BLaER1 (cell line): ENCODE results near the gene GFOD1.
"Not testable (repeated sequence)": the region's sequence is repeated elsewhere in the genome, so short reads cannot be mapped to it uniquely, and the experiment has no call there.

Source experiments
- H3K27ac ChIP-seq: shearing (Covaris generic); formaldehyde crosslinking; 2 replicates; pipeline ENCODE4 v1.8.1; 2022
- H3K27me3 ChIP-seq: shearing (Covaris generic); formaldehyde crosslinking; 2 replicates; pipeline ENCODE4 v1.8.1; 2022
- H3K36me3 ChIP-seq: shearing (Covaris generic); formaldehyde crosslinking; 2 replicates; pipeline ENCODE4 v1.8.1; 2022
- H3K4me1 ChIP-seq: shearing (Covaris generic); formaldehyde crosslinking; 2 replicates; pipeline ENCODE4 v1.8.1; 2022
- H3K4me2 ChIP-seq: shearing (Covaris generic); formaldehyde crosslinking; 2 replicates; pipeline ENCODE4 v1.8.1; 2022
- H3K4me3 ChIP-seq: shearing (Covaris generic); formaldehyde crosslinking; 2 replicates; pipeline ENCODE4 v1.8.1; 2022
- H3K9ac ChIP-seq: shearing (Covaris generic); formaldehyde crosslinking; 2 replicates; pipeline ENCODE4 v1.8.1; 2022
- H3K9me3 ChIP-seq: shearing (Covaris generic); formaldehyde crosslinking; 2 replicates; pipeline ENCODE4 v1.8.1; 2022
- H4K20me1 ChIP-seq: shearing (Covaris generic); formaldehyde crosslinking; 2 replicates; pipeline ENCODE4 v1.8.1; 2022
- Cebpa-rat ChIP-seq: shearing (Covaris generic); IDR thresholded peaks from 2 replicates; pipeline ENCODE4 v1.8.1; 2022

GFOD1 gene

GRCh38 chr6:13437218-13437996 is 50.0 kb downstream of the GFOD1 start:
- Histone ChIP-seq H3K27me3 (no peaks in the 10 kb centered on the region), H3K27ac (no peak overlapping the region), H3K9ac (no peak overlapping the region), H3K36me3 (peaks cover 8% of the 10 kb centered on the region; the same call in 1 of the 2 replicates), H3K9me3 (peaks cover 12% of the 10 kb centered on the region), H3K4me1 (peaks cover 18% of the 10 kb centered on the region), H3K4me2 (no peak overlapping the region), H4K20me1 (peaks cover 11% of the 10 kb centered on the region; the same call in 1 of the 2 replicates), H3K4me3 (no peak overlapping the region)
- TF ChIP-seq Cebpa-rat, result no peak

- peaks cover 17% of the 10 kb centered on the region; the same call in 1 of the 2 replicates for H4K20me1 ChIP-seq
- H3K4me1 ChIP-seq, result peaks cover 20% of the 10 kb centered on the region
- H3K4me3 ChIP-seq, result no peak overlapping the region
- no peak overlapping the region for H3K9ac ChIP-seq
- H3K27ac ChIP-seq, result no peak overlapping the region
- H3K36me3 ChIP-seq, result peaks cover 8% of the 10 kb centered on the region; the same call in 1 of the 2 replicates
- H3K9me3 ChIP-seq, result peaks cover 12% of the 10 kb centered on the region
- H3K4me2 ChIP-seq, result no peak overlapping the region
- TF ChIP-seq Cebpa-rat, result no peak
- H3K27me3 ChIP-seq, result no peaks in the 10 kb centered on the region
Observed at GRCh38 chr6:13436399-13437217, 50.8 kb downstream of the GFOD1 start.

GRCh38 chr6:13435477-13436246 is 51.7 kb downstream of the GFOD1 start:
- no peak overlapping the region for H3K4me3 ChIP-seq
- H3K9ac ChIP-seq, result no peak overlapping the region
- TF ChIP-seq Cebpa-rat, result no peak
- H3K27me3 ChIP-seq, result no peaks in the 10 kb centered on the region
- H3K4me1 ChIP-seq, result peaks cover 20% of the 10 kb centered on the region
- peaks cover 20% of the 10 kb centered on the region; the same call in 1 of the 2 replicates for H4K20me1 ChIP-seq
- H3K36me3 ChIP-seq, result peaks cover 8% of the 10 kb centered on the region; the same call in 1 of the 2 replicates
- H3K27ac ChIP-seq, result no peak overlapping the region
- no peak overlapping the region for H3K4me2 ChIP-seq
- H3K9me3 ChIP-seq, result peaks cover 12% of the 10 kb centered on the region

GRCh38 chr6:13434777-13435176 is 52.6 kb downstream of the GFOD1 start:
- H3K4me2 ChIP-seq, result no peak overlapping the region
- peaks cover 23% of the 10 kb centered on the region; the same call in 1 of the 2 replicates for H4K20me1 ChIP-seq
- H3K4me3 ChIP-seq, result no peak overlapping the region
- no peak overlapping the region for H3K27ac ChIP-seq
- no peak overlapping the region for H3K9ac ChIP-seq
- H3K9me3 ChIP-seq, result peaks cover 12% of the 10 kb centered on the region
- no peak for TF ChIP-seq Cebpa-rat
- peaks cover 8% of the 10 kb centered on the region; the same call in 1 of the 2 replicates for H3K36me3 ChIP-seq
- H3K27me3 ChIP-seq, result no peaks in the 10 kb centered on the region
- peaks cover 26% of the 10 kb centered on the region for H3K4me1 ChIP-seq

GRCh38 chr6:13434135-13434775 is 53.1 kb downstream of the GFOD1 start:
- not testable (repeated sequence) for H3K36me3 ChIP-seq, H3K4me2 ChIP-seq, H3K9ac ChIP-seq, H3K27ac ChIP-seq, H3K27me3 ChIP-seq, H3K4me3 ChIP-seq
- peaks cover 31% of the 10 kb centered on the region for H3K4me1 ChIP-seq
- peaks cover 12% of the 10 kb centered on the region for H3K9me3 ChIP-seq
- peaks cover 25% of the 10 kb centered on the region; the same call in 1 of the 2 replicates for H4K20me1 ChIP-seq

GRCh38 chr6:13433709-13434121 is 53.7 kb downstream of the GFOD1 start:
- H3K36me3 ChIP-seq, result peaks cover 8% of the 10 kb centered on the region; the same call in 1 of the 2 replicates
- H3K27ac ChIP-seq, result no peak overlapping the region
- H3K9ac ChIP-seq, result no peak overlapping the region
- no peak overlapping the region for H3K4me2 ChIP-seq
- H3K27me3 ChIP-seq, result no peaks in the 10 kb centered on the region
- H3K4me3 ChIP-seq, result no peak overlapping the region
- peaks cover 12% of the 10 kb centered on the region for H3K9me3 ChIP-seq
- TF ChIP-seq Cebpa-rat, result no peak
- H4K20me1 ChIP-seq, result peaks cover 31% of the 10 kb centered on the region
- H3K4me1 ChIP-seq, result peaks cover 36% of the 10 kb centered on the region

- Histone ChIP-seq H3K27me3 (no peaks in the 10 kb centered on the region), H3K4me2 (no peak overlapping the region), H3K4me1 (peaks cover 47% of the 10 kb centered on the region), H3K27ac (no peak overlapping the region), H3K9me3 (peaks cover 12% of the 10 kb centered on the region), H3K36me3 (peaks cover 8% of the 10 kb centered on the region; the same call in 1 of the 2 replicates), H4K20me1 (peaks cover 37% of the 10 kb centered on the region), H3K4me3 (no peak overlapping the region), H3K9ac (no peak overlapping the region)
- no peak for TF ChIP-seq Cebpa-rat
Observed at GRCh38 chr6:13432526-13433184, 54.7 kb downstream of the GFOD1 start.

GRCh38 chr6:13431861-13432465 is 55.4 kb downstream of the GFOD1 start:
- no peak for TF ChIP-seq Cebpa-rat
- H3K9me3 ChIP-seq, result peaks cover 12% of the 10 kb centered on the region
- H3K27ac ChIP-seq, result no peak overlapping the region
- H3K36me3 ChIP-seq, result peaks cover 8% of the 10 kb centered on the region; the same call in 1 of the 2 replicates
- peaks cover 37% of the 10 kb centered on the region for H4K20me1 ChIP-seq
- no peak overlapping the region for H3K4me3 ChIP-seq
- no peak overlapping the region for H3K4me2 ChIP-seq
- no peaks in the 10 kb centered on the region for H3K27me3 ChIP-seq
- H3K9ac ChIP-seq, result no peak overlapping the region
- H3K4me1 ChIP-seq, result peaks cover 54% of the 10 kb centered on the region
